SK-N-SH (cell line): ENCODE results near the gene SRD5A1.

Experiments
- CHD2 ChIP-seq: fragments of 150-350 bp; IDR thresholded peaks from 2 replicates; pipeline ENCODE4 v1.6.1; 2018; ENCODE audit warnings: low read length; ENCODE audit not compliant: partially characterized antibody
- EZH2phosphoT487 ChIP-seq: fragments of 200-600 bp; sonication (generic); IDR thresholded peaks from 2 replicates; pipeline ENCODE4 v1.6.1; 2017; ENCODE audit warnings: low read depth, mixed run types, mild to moderate bottlenecking, antibody characterized with exemption, moderate library complexity, borderline replicate concordance
- GATA2 ChIP-seq: sonication (generic); formaldehyde crosslinking; IDR thresholded peaks from 2 replicates; pipeline ENCODE4 v1.5.0; 2020; ENCODE audit warnings: mild to moderate bottlenecking, missing genetic modification reagents
- POLR2AphosphoS5 ChIP-seq: IDR thresholded peaks from 2 replicates; pipeline ENCODE4 v1.6.1; 2012; ENCODE audit warnings: low read depth, low read length
- RAD21 ChIP-seq: IDR thresholded peaks from 2 replicates; pipeline ENCODE4 v1.6.1; 2012; ENCODE audit warnings: mild to moderate bottlenecking, low read length
- REST ChIP-seq: IDR thresholded peaks from 2 replicates; pipeline ENCODE4 v1.6.1; 2012; ENCODE audit warnings: mild to moderate bottlenecking, low read depth, low read length, moderate library complexity
- RFX5 ChIP-seq: IDR thresholded peaks from 2 replicates; pipeline ENCODE4 v1.6.1; 2012; ENCODE audit warnings: mild to moderate bottlenecking, improper control_type of control experiment, low read length
- TCF12 ChIP-seq: IDR thresholded peaks from 2 replicates; pipeline ENCODE4 v1.4.0; 2012
- USF1 ChIP-seq: IDR thresholded peaks from 2 replicates; pipeline ENCODE4 v1.4.0; 2012; ENCODE audit warnings: low read depth, borderline replicate concordance
- YY1 ChIP-seq: IDR thresholded peaks from 2 replicates; pipeline ENCODE4 v1.4.0; 2012; ENCODE audit warnings: low read depth, mild to moderate bottlenecking
- TF ChIP-seq, protein P1 (sequence below): IDR thresholded peaks from 2 replicates; pipeline ENCODE4 v1.4.0; 2012; ENCODE audit warnings: low read depth
- TF ChIP-seq, protein P2 (sequence below): fragments of 200-600 bp; sonication (generic); IDR thresholded peaks from 2 replicates; pipeline ENCODE4 v1.6.1; 2017; ENCODE audit warnings: antibody characterized with exemption, mild to moderate bottlenecking, moderate library complexity
- TF ChIP-seq, protein P3 (sequence below): fragments of 150-350 bp; IDR thresholded peaks from 2 replicates; pipeline ENCODE4 v1.6.1; 2016; ENCODE audit warnings: mild to moderate bottlenecking, low read depth, low read length

GRCh38 chr5:6719417-6719816 is 86.2 kb downstream of the SRD5A1 start:
- TF ChIP-seq, protein P1, sequence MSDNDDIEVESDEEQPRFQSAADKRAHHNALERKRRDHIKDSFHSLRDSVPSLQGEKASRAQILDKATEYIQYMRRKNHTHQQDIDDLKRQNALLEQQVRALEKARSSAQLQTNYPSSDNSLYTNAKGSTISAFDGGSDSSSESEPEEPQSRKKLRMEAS = no peak
- TF ChIP-seq, protein P2, sequence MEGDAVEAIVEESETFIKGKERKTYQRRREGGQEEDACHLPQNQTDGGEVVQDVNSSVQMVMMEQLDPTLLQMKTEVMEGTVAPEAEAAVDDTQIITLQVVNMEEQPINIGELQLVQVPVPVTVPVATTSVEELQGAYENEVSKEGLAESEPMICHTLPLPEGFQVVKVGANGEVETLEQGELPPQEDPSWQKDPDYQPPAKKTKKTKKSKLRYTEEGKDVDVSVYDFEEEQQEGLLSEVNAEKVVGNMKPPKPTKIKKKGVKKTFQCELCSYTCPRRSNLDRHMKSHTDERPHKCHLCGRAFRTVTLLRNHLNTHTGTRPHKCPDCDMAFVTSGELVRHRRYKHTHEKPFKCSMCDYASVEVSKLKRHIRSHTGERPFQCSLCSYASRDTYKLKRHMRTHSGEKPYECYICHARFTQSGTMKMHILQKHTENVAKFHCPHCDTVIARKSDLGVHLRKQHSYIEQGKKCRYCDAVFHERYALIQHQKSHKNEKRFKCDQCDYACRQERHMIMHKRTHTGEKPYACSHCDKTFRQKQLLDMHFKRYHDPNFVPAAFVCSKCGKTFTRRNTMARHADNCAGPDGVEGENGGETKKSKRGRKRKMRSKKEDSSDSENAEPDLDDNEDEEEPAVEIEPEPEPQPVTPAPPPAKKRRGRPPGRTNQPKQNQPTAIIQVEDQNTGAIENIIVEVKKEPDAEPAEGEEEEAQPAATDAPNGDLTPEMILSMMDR = no peak
- TF ChIP-seq, protein P3, sequence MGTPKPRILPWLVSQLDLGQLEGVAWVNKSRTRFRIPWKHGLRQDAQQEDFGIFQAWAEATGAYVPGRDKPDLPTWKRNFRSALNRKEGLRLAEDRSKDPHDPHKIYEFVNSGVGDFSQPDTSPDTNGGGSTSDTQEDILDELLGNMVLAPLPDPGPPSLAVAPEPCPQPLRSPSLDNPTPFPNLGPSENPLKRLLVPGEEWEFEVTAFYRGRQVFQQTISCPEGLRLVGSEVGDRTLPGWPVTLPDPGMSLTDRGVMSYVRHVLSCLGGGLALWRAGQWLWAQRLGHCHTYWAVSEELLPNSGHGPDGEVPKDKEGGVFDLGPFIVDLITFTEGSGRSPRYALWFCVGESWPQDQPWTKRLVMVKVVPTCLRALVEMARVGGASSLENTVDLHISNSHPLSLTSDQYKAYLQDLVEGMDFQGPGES = no peak
- no peak for TF ChIP-seq CHD2
- no peak for TF ChIP-seq RAD21
- no peak for TF ChIP-seq REST
- no peak for TF ChIP-seq EZH2phosphoT487
- TF ChIP-seq YY1 = no peak
- no peak for TF ChIP-seq GATA2
- no peak for TF ChIP-seq TCF12
- TF ChIP-seq RFX5 = no peak
- TF ChIP-seq POLR2AphosphoS5 = no peak
- no peak for TF ChIP-seq USF1
